GM12801 (cell line): ENCODE measurements around the gene LCN1.

Experiments used
- CTCF ChIP-seq: IDR thresholded peaks from one replicate; pipeline ENCODE4 v1.5.1; 2011; ENCODE audit warnings: control low read depth; ENCODE audit not compliant: insufficient read length; ENCODE audit errors: extremely low read depth

The LCN1 gene

GRCh38 chr9:135568026-135568425, 46.8 kb downstream of the LCN1 start:
- no peak for TF ChIP-seq CTCF

GRCh38 chr9:135570456-135570855, 49.2 kb downstream of the LCN1 start:
- no peak for TF ChIP-seq CTCF

- TF ChIP-seq CTCF = no peak
Measured at GRCh38 chr9:135572233-135572632, 51.0 kb downstream of the LCN1 start.

- no peak for TF ChIP-seq CTCF
Measured at GRCh38 chr9:135573124-135573523, 51.9 kb downstream of the LCN1 start.

- no peak for TF ChIP-seq CTCF
Measured at GRCh38 chr9:135574331-135574730, 53.1 kb downstream of the LCN1 start.

- TF ChIP-seq CTCF = no peak
Measured at GRCh38 chr9:135574943-135575342, 53.7 kb downstream of the LCN1 start.
